ENCODE measurements around the gene SMPD1.

Gene SMPD1

GRCh38 chr11:6389905-6390717 lies at the start of gene SMPD1:
SMPD1 (plus strand) TSS chr11:6390474; CDS start chr11:6390599, 125 bp downstream.
- peak; percentile 70 for DNase-seq

DNA sequence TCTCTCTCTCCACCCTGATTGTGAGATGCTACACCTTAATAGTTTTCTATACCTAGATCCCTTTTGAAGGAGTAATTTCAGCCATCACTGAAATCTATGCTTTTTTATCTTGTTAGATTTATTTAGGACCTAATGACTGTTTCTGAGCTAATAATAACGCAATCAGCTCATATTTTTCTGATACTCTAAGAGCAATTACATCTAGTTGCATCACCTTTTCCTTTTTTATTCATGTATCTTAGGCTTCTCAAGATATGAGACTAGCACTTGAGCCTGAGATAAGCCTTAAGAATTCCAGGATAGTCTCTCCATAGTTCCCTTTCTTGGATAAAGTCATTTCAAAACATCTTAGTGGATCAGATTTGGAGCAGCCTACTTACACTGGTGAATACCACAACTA lies 44.9 kb upstream of the SMPD1 start:
- no peak for DNase-seq

DNA sequence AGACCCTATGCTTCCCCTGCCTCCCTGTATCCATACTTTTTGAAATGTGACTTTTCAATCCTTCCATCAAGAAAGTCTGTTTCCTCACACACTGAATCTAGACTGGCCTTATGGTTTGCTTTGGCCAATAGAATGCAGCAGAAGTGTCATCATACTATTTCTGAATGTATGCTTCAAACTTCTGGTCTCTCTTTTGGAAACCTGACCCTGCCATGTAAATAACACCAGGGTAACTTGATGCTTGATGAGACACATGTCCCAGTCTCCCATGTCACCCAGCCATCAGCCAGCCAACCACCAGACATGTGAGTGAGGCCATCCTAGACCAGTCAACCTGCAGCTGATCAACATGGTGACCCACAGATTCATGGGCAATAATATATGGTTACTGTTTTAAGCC lies 40.2 kb upstream of the SMPD1 start:
- no peak for DNase-seq

- DNase-seq = no peak
Measured at GRCh38 chr11:6350486-6350885, 39.8 kb upstream of the SMPD1 start.

GRCh38 chr11:6351782-6352382 lies 38.4 kb upstream of the SMPD1 start:
- DNase-seq = no peak

GRCh38 chr11:6353367-6353987 lies 36.8 kb upstream of the SMPD1 start:
- DNase-seq = peak; percentile 28

DNA sequence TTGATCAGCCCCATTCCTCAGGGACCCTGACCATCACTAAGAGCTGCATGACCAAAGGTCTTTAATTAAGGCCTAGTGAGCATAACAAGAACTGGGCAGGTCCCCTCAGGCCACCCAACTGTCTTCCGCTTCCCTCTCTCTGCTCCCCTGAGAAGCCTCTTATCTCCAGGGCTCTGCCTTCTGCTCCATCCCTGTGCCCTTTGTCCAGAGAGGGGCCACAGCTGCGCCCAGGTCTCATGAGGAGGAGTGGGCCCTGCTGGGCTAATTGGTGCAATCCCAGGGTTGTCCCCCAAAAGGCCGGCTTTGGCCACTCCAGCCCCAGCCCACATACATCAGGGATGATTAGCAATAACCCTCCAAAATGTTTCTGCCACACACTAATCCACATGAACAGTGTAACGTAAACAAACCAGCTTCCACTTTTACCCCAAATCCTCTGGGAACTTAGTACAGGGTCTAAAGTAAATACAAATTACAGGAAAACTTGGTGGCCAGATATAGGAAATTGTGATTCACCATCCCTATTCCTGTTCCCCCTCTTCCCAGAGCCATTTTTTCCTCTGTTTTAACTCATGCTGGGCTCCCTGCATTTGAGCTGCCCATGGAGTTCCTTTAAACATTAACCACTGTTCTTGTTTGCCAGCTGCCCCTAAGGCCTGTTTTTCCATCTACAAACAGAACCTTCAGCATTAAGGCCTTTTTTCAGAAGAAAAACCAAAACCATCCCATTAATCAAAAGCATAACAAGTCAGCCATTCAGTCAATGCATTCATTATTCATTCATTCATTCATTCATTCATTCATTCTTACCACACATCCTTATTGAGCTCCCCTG lies 35.4 kb upstream of the SMPD1 start:
- DNase-seq = peak; percentile 11

GRCh38 chr11:6356503-6357055 lies 33.7 kb upstream of the SMPD1 start:
- no peak for DNase-seq

DNA sequence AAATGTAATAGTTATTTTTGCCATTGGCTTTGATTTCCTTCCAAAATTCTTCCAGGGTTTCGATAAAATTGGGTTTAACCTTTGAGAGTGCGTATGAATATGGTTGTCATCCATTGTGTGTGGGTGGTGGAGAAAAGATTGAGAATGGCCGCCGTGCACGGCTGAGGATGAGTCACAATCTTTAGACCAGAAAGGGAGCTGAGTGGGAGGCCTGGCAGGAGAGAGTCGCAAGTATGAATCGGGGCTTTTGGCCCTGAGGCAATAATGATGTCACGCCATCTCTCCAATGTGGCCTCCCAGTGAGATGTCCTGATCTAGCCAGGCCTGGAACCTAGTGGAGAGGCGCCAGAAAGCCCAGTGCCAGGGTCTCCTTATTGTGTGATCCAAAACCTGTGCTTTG lies 33.1 kb upstream of the SMPD1 start:
- peak; percentile 85 for DNase-seq

DNA sequence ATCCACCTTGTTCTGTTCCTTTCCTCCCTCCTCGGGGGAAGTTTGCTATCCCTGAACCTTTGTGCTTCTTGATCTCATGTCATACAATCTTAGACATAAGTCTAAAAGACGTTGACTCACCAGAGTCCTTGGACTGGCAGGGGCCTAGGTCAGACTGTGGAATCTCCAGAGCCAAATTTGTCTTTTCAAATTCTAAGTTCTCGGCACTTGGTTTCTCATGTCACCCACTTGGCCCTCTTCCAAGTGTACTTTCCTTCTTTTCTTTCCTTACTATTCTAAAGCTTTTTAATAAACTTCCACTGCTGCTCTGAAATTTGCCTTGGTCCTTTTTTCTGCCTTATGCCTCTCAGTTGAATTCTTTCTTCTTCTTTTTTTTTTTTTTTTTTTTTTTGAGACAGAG lies 30.1 kb upstream of the SMPD1 start:
- no peak for DNase-seq

GRCh38 chr11:6362185-6362872 lies 27.9 kb upstream of the SMPD1 start:
- no peak for DNase-seq

- DNase-seq = peak; percentile 64
Measured at GRCh38 chr11:6362873-6363678, 27.2 kb upstream of the SMPD1 start.

GRCh38 chr11:6365659-6366058 lies 24.6 kb upstream of the SMPD1 start:
- DNase-seq = no peak

GRCh38 chr11:6371825-6372224 lies 18.4 kb upstream of the SMPD1 start:
- no peak for DNase-seq

DNA sequence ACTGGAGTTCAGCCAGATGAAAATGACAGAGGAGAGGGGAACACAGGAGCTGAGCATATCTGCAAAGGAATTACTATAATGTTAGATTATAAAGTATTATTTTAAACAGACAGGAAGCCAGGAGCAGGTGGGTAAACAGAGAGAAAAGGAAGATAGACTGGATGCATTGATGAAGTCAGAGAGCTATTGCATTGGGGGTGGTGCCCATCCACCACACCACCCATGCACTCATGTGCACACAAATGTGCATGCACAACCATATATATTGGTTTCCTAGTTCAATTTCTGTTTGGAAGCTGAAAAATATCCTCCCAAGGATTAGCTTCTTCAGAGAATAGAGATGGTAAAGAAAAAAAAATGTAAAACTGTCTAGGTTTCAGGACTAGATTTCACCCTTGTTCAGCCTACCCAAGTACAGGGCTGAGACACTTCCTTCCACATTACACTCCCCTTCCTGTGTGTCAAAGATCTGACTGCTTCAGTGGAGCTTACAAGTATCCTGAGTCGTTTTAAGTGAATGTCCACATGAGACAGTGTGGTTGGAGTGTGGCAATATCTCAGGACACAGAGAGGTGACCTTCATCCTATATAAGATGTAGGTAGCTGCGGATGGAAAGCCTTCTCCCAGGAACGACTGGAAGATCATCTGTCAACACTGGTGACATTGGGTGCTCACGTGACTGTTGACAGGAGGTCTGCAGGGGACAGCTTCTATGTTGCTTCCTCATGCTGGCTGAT lies 12.2 kb upstream of the SMPD1 start:
- DNase-seq = no peak

- DNase-seq = no peak
Measured at GRCh38 chr11:6378640-6378989, 11.7 kb upstream of the SMPD1 start.

GRCh38 chr11:6385046-6385777 lies 5.1 kb upstream of the SMPD1 start:
- DNase-seq = no peak

DNA sequence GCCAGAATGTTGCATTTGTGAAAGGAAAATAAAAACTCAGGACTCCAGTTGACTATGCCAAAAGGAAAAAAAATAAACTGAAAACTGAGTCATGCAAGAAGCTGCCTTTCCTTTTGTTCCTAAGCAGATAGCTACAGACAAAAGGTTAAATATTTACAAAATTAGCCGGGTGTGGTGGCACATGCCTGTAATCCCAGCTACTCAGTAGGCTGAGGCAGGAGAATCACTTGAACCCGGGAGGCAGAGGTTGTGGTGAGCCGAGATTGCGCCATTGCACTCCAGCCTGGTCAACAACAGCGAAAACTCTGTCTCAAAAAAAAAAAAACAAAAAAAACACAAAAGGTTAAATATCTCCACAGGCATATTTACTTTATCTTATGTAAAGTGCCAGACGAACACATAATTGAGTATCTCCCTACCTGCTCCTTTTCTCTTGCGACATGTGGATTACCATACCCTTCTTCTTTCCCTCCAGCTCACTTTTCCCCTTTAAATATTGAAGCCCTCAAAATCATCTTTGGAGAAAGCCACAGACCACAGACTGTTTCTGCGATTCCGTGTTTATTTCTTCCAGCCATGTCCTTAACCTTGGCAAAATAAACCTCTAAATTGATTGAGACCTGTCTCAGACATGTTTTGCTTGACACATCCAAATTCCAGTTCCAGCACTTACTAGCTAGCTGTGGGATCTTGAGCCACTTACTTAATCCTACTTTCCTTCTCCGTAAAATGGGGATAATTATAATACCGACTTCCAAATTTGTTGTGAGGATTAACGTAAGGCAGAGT lies 2.3 kb upstream of the SMPD1 start:
- DNase-seq = no peak

- DNase-seq = no peak
Measured at GRCh38 chr11:6388748-6389147, 1.5 kb upstream of the SMPD1 start.
